ENCODE measurements around the gene RBFOX1. TPM values are rescaled to one million over a fixed set of nuclear protein-coding genes. Genes with fewer than 3 reads are reported as not detected.

Gene RBFOX1
- total and polyA plus RNA-seq, 2 experiments from 2014 or later = 5.7 to 7.4 TPM

- no peaks in the 10 kb centered on the region for H3K36me3 ChIP-seq
- no peak for DNase-seq (ENCODE audit: low read depth in 1 of 2, low spot score in 1 of 2)
- no peak overlapping the region for H3K27ac ChIP-seq
- no peak overlapping the region for H3K4me3 ChIP-seq
- H3K9me3 ChIP-seq (ENCODE audit: low read depth) = no peaks in the 10 kb centered on the region
- no peak for TF ChIP-seq CTCF (IDR thresholded peaks at IDR 0.05; ENCODE audit: low read depth, low read length)
- peaks cover 8% of the 10 kb centered on the region for H3K27me3 ChIP-seq
- H3K4me1 ChIP-seq (ENCODE audit: low read depth) = no peaks in the 10 kb centered on the region
Observed at GRCh38 chr16:7748522-7748921, 415.9 kb downstream of the RBFOX1 start.

- no peak for DNase-seq (ENCODE audit: low read depth in 1 of 2, low spot score in 1 of 2)
- Histone ChIP-seq H3K4me1 (ENCODE audit: low read depth) (no peaks in the 10 kb centered on the region), H3K4me3 (no peak overlapping the region), H3K9me3 (ENCODE audit: low read depth) (no peaks in the 10 kb centered on the region), H3K27ac (no peak overlapping the region), H3K36me3 (no peaks in the 10 kb centered on the region), H3K27me3 (no peaks in the 10 kb centered on the region)
- no peak for TF ChIP-seq CTCF (IDR thresholded peaks at IDR 0.05; ENCODE audit: low read depth, low read length)
Observed at GRCh38 chr16:7755347-7755882, 422.8 kb downstream of the RBFOX1 start.
